ENCODE measurements around the gene FNBP1L. TPM values are rescaled to one million over a fixed set of nuclear protein-coding genes. Genes with fewer than 3 reads are reported as not detected.

FNBP1L gene
- total RNA-seq, 4 donors from 2014 or later: 6.1 to 24.7 (median 14.7) TPM

GRCh38 chr1:93574511-93574910, 126.6 kb downstream of the FNBP1L start:
- TF ChIP-seq POLR2A (IDR thresholded peaks at IDR 0.05): no peak
- no peak for TF ChIP-seq POLR2AphosphoS5 (IDR thresholded peaks at IDR 0.05)
- TF ChIP-seq EP300 (IDR thresholded peaks at IDR 0.05): no peak
- TF ChIP-seq CTCF (IDR thresholded peaks at IDR 0.05): no peak
- no peak overlapping the region for H3K4me3 ChIP-seq
- H3K36me3 ChIP-seq: peaks cover 0 to 95% of the 10 kb centered on the region in 2 donors
- no peak for ATAC-seq
- H3K4me1 ChIP-seq: peaks cover 0 to 26% (median 4%) of the 10 kb centered on the region in 3 donors
- WGBS, 2 donors (ENCODE audit: low coverage in 1 of 2): 87 to 89% methylated on average over 7 of the region's 7 CpGs
- no peaks in the 10 kb centered on the region for H3K9me3 ChIP-seq
- no peaks in the 10 kb centered on the region for H3K27me3 ChIP-seq
- H3K27ac ChIP-seq: no peak overlapping the region

- Histone ChIP-seq H3K4me3 (no peak overlapping the region), H3K9me3 (no peaks in the 10 kb centered on the region), H3K27ac (no peak overlapping the region), H3K4me1 (peaks cover 0 to 31% (median 4%) of the 10 kb centered on the region in 3 donors), H3K27me3 (no peaks in the 10 kb centered on the region), H3K36me3 (peaks cover 0 to 94% of the 10 kb centered on the region in 2 donors)
- WGBS, 2 donors (ENCODE audit: low coverage in 1 of 2): 79 to 80% methylated on average over 1 to 6 of the region's 6 CpGs
- no peak for TF ChIP-seq POLR2AphosphoS5 (IDR thresholded peaks at IDR 0.05)
- TF ChIP-seq EP300 (IDR thresholded peaks at IDR 0.05): no peak
- TF ChIP-seq CTCF (IDR thresholded peaks at IDR 0.05): no peak
- TF ChIP-seq POLR2A (IDR thresholded peaks at IDR 0.05): no peak
- ATAC-seq: no peak
Observed at GRCh38 chr1:93574991-93575390, 127.1 kb downstream of the FNBP1L start.

GRCh38 chr1:93575621-93576284, 127.8 kb downstream of the FNBP1L start:
- TF ChIP-seq POLR2A (IDR thresholded peaks at IDR 0.05) (no peak), CTCF (IDR thresholded peaks at IDR 0.05) (no peak), EP300 (IDR thresholded peaks at IDR 0.05) (no peak), POLR2AphosphoS5 (IDR thresholded peaks at IDR 0.05) (no peak)
- no peaks in the 10 kb centered on the region for H3K9me3 ChIP-seq
- peaks cover 0 to 38% (median 4%) of the 10 kb centered on the region in 3 donors for H3K4me1 ChIP-seq
- H3K4me3 ChIP-seq: no peak overlapping the region
- H3K36me3 ChIP-seq: peaks cover 0 to 92% of the 10 kb centered on the region in 2 donors
- peak overlapping the region in 3 of 4 donors; percentile 9 to 41 (median 12) for H3K27ac ChIP-seq
- no peaks in the 10 kb centered on the region for H3K27me3 ChIP-seq
- no peak for ATAC-seq
- 68% methylated on average over 3 of the region's 10 CpGs; no CpG with 5 or more reads in 1 of the 2 donors for WGBS, 2 donors (ENCODE audit: low coverage in 1 of 2)

- peak overlapping the region in 2 of 4 donors; percentile 12 to 41 for H3K27ac ChIP-seq
- WGBS, 2 donors (ENCODE audit: low coverage in 1 of 2): 29 to 66% methylated on average over 9 of the region's 9 CpGs
- peaks cover 0 to 92% of the 10 kb centered on the region in 2 donors for H3K36me3 ChIP-seq
- ATAC-seq: no peak
- TF ChIP-seq POLR2A (IDR thresholded peaks at IDR 0.05): no peak
- TF ChIP-seq POLR2AphosphoS5 (IDR thresholded peaks at IDR 0.05): no peak
- TF ChIP-seq CTCF (IDR thresholded peaks at IDR 0.05): no peak
- TF ChIP-seq EP300 (IDR thresholded peaks at IDR 0.05): no peak
- peaks cover 0 to 38% (median 4%) of the 10 kb centered on the region in 3 donors for H3K4me1 ChIP-seq
- no peaks in the 10 kb centered on the region for H3K9me3 ChIP-seq
- H3K4me3 ChIP-seq: no peak overlapping the region
- no peaks in the 10 kb centered on the region for H3K27me3 ChIP-seq
Observed at GRCh38 chr1:93576346-93576745, 128.4 kb downstream of the FNBP1L start.

GRCh38 chr1:93576746-93577145, 128.8 kb downstream of the FNBP1L start:
- H3K36me3 ChIP-seq: peaks cover 0 to 92% of the 10 kb centered on the region in 2 donors
- H3K4me1 ChIP-seq: peaks cover 0 to 38% (median 4%) of the 10 kb centered on the region in 3 donors
- H3K27me3 ChIP-seq: no peaks in the 10 kb centered on the region
- 100% methylated on average over 1 of the region's 2 CpGs; no CpG with 5 or more reads in 1 of the 2 donors for WGBS, 2 donors (ENCODE audit: low coverage in 1 of 2)
- no peak for ATAC-seq
- TF ChIP-seq POLR2A (IDR thresholded peaks at IDR 0.05): no peak
- no peak for TF ChIP-seq CTCF (IDR thresholded peaks at IDR 0.05)
- TF ChIP-seq EP300 (IDR thresholded peaks at IDR 0.05): no peak
- TF ChIP-seq POLR2AphosphoS5 (IDR thresholded peaks at IDR 0.05): no peak
- no peak overlapping the region for H3K4me3 ChIP-seq
- peak overlapping the region in 2 of 4 donors; percentile 12 to 41 for H3K27ac ChIP-seq
- H3K9me3 ChIP-seq: no peaks in the 10 kb centered on the region
